CD4-positive, alpha-beta T cell treated with Interleukin-2 at 100 ng/mL for 4 hours (primary cell): Measurements from ENCODE around the gene ZNF513.

Experiments
- DNase-seq: peaks from one replicate; pipeline ENCODE4 v3.0.0-alpha.2; 2020; ENCODE audit warnings: low spot score

ZNF513 gene

GRCh38 chr2:27390822-27391679, 10.5 kb upstream of the ZNF513 start:
- DNase-seq: peak; percentile 66

DNA sequence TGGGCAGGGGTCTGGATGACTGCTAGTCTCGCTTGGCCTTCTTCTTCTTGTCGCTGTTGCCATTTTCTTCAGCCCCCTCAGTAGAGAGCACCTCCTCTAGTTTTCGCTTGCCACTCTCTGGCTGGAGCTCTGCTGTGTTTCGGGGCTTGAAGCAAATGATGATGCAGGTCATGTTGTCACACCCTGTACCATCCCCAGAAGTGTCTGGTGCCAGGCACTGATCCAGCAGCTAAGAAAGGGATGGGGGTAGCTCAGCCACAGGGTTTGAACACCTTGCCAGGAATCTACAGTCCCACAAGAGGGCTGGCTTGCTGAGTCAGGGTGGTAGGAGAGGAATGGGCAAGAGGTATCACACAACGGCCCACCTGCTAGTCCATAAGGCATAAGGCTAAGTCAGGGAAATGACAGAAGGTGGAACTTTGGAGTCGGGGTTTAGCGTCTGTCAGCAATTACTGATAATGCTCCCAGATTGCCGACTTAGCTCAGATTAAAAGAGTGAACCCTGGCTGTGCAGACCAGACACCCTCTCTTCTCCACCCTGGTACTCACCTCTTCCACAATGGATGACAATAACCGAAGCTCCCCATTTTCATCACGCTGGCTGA, 1.1 kb upstream of the ZNF513 start:
- DNase-seq: no peak

- peak; percentile 32 for DNase-seq
Observed at GRCh38 chr2:27379836-27380625, 503 bp downstream of the ZNF513 start.

DNA sequence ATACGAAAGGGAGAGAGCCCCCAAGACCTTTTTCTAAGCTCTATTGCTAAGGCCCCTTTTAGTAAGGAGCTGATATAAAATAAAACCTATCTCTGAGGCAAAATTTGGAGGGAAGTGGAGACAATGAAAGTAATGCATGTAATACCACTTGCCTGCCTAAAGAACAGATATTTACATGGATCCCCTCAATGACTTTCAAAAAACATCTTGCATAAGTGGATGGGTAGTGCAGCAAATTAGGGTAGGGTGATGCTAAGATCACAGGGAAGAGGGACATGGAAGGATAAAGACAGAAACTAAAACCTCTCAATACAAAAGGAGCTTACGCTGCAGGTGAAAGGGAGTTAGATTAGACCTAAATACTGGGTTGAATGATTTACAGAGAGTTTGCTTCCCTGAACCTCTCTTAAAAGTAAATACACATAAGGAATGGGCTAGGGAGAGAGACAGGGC, 1.1 kb downstream of the ZNF513 start:
- no peak for DNase-seq

GRCh38 chr2:27378809-27379290, 1.7 kb downstream of the ZNF513 start:
- DNase-seq: no peak

DNA sequence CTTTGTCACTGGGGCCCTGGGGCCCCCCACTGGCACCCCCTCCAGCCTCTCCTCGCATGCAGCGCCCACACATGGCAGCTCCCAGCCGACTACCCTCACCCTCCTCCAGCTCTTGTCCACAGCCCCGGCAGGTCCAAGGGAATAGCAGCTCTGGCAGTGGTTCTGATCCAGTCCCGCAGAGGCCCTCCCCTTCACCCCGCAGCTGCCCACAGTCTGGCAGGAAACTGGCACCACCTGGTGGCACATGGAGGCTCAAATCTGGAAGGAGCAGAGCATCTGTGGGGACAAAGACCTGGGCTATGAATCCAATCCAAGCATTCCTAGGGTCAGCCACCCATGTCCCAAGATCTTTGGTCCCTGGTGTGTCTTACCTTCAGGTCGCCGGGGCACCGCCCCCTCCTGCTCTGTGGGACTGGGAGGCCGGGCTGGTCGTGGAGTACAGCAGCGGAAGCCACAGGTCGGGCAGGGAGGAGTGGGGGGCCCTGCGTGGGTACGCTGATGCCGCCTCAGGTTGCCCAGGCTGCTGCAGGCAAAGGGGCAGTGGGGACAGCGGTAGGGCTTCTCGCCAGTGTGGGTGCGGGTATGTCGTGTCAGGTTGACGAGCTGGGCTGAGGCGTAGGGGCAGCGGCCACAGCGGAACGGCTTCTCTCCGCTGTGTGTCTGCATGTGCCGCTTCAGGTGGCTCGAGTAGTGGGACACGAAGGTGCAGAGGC, 2.3 kb downstream of the ZNF513 start:
- no peak for DNase-seq

- no peak for DNase-seq
Observed at GRCh38 chr2:27377618-27378095, 2.9 kb downstream of the ZNF513 start.

GRCh38 chr2:27376866-27377617, 3.5 kb downstream of the ZNF513 start:
- DNase-seq: no peak

DNA sequence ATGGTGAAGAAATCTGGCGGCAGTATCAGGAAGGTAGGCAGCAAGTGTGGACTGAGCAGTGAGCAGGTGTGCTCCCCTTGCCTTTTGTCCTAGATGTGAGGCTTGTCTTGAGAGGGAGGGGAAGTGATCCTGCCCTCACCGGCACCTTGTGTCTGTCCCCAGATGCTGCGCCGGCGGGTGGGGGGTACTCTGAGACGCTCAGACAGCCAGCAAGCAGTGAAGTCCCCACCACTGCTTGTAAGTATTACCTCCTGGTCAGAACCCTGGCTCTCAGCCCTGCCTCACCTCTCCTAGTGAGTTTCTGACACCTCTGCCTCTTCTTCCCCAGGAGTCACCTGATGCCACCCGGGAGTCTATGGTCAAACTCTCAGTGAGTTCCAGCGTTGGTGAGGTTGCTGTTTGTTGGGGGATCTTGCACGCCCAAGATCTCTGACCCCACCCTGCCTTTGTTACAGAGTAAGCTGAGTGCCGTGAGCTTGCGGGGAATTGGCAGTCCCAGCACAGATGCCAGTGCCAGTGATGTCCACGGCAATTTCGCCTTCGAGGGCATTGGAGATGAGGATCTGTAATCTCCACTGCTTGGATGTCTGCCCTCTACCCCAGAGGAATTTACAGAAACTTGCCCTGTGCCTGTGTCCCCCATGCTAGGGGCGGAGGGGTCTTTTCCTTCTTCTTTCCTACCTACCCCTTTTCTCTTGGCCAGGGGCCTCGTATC, 4.2 kb downstream of the ZNF513 start:
- DNase-seq: no peak

DNA sequence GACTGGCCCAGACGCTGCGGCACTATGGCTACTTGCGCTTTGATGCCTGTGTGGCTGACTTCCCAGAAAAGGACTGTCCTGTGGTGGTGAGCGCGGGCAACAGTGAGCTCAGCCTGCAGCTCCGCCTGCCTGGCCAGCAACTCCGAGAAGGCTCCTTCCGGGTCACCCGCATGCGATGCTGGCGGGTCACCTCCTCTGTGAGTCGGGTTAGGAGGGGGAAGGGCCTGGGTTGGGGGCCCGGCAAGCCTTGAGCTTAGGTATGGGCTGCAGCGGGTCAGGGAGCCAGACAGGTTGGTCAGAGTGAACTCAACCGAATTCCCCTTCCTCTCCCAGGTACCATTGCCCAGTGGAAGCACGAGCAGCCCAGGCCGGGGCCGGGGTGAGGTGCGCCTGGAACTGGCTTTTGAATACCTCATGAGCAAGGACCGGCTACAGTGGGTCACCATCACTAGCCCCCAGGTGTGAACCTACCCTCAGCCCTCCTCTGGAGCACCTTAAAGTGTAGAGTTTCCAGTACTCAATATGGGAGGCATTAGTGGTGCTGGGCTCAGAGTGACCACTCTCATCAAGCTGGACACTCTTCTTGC, 4.9 kb downstream of the ZNF513 start:
- DNase-seq: no peak

DNA sequence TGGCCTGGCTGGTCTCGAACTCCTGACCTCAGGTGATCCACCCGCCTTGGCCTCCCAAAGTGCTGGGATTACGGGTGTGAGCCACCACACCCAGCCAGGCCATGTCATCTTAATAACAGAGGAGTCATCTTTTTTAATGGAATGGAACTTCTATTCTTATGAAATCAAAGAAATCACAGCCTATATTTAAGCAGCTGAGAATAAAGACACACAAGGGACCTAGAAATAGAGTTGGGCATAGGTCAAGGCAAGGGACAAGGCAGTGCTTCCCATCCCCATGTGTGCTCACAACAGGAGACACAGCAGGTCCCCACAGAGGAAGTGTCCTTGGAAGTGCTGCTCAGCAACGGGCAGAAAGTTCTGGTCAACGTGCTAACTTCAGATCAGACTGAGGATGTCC, 7.0 kb downstream of the ZNF513 start:
- no peak for DNase-seq

GRCh38 chr2:27372937-27373336, 7.6 kb downstream of the ZNF513 start:
- no peak for DNase-seq

DNA sequence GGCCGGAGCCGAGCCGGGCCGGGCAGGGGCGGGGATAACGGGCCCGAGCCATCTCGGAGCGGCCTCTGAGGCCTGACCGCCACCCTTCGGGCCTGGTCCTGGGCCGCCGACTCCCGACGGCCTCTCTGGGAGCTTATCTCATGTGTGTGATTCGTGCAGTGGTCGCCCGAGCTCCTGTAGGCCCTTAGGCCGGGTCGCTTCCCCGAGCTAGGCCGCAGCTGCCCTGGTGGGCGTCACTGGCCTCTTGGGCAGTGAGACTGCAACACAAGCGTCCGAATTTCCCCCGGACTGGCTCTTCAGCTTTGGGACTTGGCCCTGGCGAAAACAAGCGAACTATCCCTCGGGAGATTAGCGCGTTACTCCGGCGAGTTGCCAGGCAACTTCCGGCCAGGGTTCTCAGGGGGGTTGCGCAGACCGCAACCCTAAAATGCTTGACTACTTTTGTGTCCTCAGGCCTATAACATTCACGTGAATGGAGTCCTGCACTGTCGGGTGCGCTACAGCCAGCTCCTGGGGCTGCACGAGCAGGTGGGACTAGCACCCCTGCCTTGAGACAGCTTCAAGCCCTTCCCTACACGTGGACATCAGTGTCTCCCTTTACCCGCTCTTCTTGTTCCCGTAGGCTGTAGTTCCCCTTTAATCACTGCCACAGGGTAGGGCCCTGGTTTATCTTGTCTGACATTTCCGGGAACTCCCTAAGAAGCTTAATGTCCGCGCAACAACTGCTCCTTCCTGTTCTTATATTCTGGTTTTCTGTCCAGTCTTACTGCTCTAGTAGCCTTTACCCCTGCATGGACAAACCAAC, 9.5 kb downstream of the ZNF513 start:
- DNase-seq: no peak

GRCh38 chr2:27370026-27370815, 10.3 kb downstream of the ZNF513 start, which contains the start of the genes EIF2B4 and SNX17:
Gene EIF2B4, minus strand, starts transcription at chr2:27370338. Its CDS starts 24 bp downstream, at chr2:27370314.
Gene SNX17, plus strand, starts transcription at chr2:27370616. Its CDS starts 128 bp downstream, at chr2:27370744.
- peak; percentile 100 for DNase-seq

GRCh38 chr2:27369471-27370025, 11.0 kb downstream of the ZNF513 start:
- DNase-seq: no peak

DNA sequence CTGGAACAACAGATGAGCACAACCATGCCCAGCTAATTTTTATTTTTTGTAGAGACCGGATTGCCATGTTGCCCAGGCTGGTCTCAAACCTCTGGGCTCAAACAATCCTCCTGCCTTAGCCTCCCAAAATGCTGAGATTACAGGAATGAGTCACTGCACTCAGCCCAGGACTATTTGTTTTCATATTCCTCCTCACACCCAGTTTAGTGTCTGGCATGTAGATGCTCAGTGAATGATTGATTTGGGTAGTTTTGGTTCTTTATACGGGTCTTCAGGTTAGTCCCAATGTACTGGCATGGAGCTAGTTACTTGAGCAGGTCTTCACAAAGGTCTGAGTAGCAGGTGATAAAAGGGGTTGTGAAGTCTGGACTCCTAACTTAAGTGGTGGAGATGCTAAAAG, 16.6 kb downstream of the ZNF513 start:
- DNase-seq: no peak

DNA sequence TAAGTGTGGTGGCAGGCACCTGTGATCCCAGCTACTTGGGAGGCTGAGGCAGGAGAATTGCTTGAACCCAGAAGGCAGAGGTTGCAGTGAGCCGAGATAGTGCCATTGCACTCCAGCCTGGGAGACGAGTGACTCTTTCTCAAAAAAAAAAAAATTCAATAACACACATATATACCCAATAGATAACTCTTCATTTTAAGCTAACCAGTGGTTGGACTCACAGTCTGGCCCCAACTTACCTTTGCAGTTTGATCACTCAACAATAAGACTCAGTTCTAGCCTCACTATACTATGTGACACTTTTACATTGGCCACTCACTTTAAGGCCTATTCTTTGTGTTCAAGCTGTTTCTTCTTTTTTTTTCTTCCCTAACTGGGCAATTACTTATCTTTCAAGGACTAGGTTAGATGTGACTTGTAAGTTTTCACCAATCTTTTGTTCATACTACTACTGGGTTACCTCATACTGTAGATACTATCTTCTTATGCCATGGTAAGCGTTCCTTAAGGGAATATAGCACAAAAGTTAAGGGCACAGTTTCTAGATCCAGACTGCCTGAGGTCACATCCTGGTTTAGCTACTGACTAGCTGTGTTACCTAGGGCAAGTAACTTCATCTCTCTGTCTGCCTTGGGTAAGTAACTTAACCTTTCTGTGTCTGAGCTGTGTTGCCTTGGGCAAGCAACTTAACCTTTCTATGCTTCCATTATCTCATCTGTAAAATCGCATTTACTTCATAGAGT, 17.7 kb downstream of the ZNF513 start:
- no peak for DNase-seq
